Psoas muscle (tissue), 8 donors: Measurements from ENCODE around the gene TM7SF3. TPM values are rescaled to one million over a fixed set of nuclear protein-coding genes. Genes with fewer than 3 reads are reported as not detected.

Source experiments
- ATAC-seq, 4 donors: fragments of 200-7000 bp; cut with Tn5 transposase; one replicate each; pipeline ENCODE4 v1.9.1; 2020; ENCODE audit warnings: moderate library complexity in 3 of 4, mild to moderate bottlenecking in 2 of 4
- DNase-seq, 2 donors: peaks; one replicate each; pipeline ENCODE4 v3.0.0-alpha.2; 2020
- H3K27ac ChIP-seq: fragments of 200-600 bp; one replicate; pipeline ENCODE4 v1.8.0; 2022
- H3K27me3 ChIP-seq, 3 donors: fragments of 200-600 bp in 1 of 3; one replicate each; pipeline versions ENCODE4 v1.6.1 to v1.8.0; 2013 to 2022; ENCODE audit warnings: low read length in 2 of 3, mild to moderate bottlenecking in 2 of 3, moderate library complexity in 1 of 3; ENCODE audit not compliant: insufficient read depth in 3 of 3
- H3K36me3 ChIP-seq, 2 donors: fragments of 200-600 bp in 1 of 2; one replicate each; pipeline versions ENCODE4 v1.6.1 to v1.8.0; 2013 to 2022; ENCODE audit warnings: low read depth in 1 of 2, mild to moderate bottlenecking in 1 of 2, moderate library complexity in 1 of 2; ENCODE audit not compliant: insufficient read depth in 1 of 2
- H3K4me1 ChIP-seq: fragments of 200-600 bp; one replicate; pipeline ENCODE4 v1.8.0; 2022
- H3K4me3 ChIP-seq: fragments of 200-600 bp; one replicate; pipeline ENCODE4 v1.8.0; 2022; ENCODE audit warnings: mild to moderate bottlenecking
- H3K9me3 ChIP-seq: fragments of 200-600 bp; one replicate; pipeline ENCODE4 v1.8.0; 2022
- WGBS, 3 donors: extraction: QIAGEN DNeasy Blood & Tissue Kit; methylation state at CpG; one replicate each; pipeline versions ENCODE4 v1.1.6 to v1.1.7; 2013; 5-methylcytosine and 5-hydroxymethylcytosine counted together
- intact Hi-C, 2 donors: fragments of 100-400 bp; cut with DNase I; formaldehyde crosslinking; loops; one replicate each; pipeline versions ENCODE4 v1.11.0 to v1.14.2; 2022
- long read RNA-seq, 2 donors: library from polyadenylated mRNA; unstranded; transcript quantifications; one replicate each; pipeline ENCODE4 v2.0.0, GENCODE V29; 2021
- polyA plus RNA-seq, 3 donors: library from polyadenylated mRNA; stranded (reverse); fragments of 200-250 nt; gene quantifications; one replicate each; pipeline ENCODE4 v1.2.3, GENCODE V29; 2013
- total RNA-seq, 4 donors: library from RNA; stranded (reverse); fragmentation: NEBNext Ultra II Directional in 2 of 4; extraction: Animal tissue kit (Norgen Biotek cat#: 25700) in 2 of 4; gene quantifications; one replicate each; pipeline versions ENCODE4 v1.2.1 to v1.2.4, GENCODE V29; 2021 to 2023
- TF ChIP-seq, protein P1 (sequence below): fragments of 200-600 bp; IDR thresholded peaks from one replicate; pipeline ENCODE4 v1.8.0; 2022; ENCODE audit warnings: antibody characterized with exemption
- donor health status: healthy with polysubstance abuse.
- donor health status: DM: no; HTN: no; CAD: no; lungs with moderate emphysema.
- donor health status: Bipolar disorder and iron deficiency.
- donor health status: healthy.
- donor health status: DM: yes; HTN: yes; CAD: no.
- donor health status: DM: no; HTN: no; CAD: no.
- donor health status: DM: no; HTN: no; CAD: no.
- donor health status: DM: yes; HTN: yes; CAD: no.

TM7SF3 gene, protein sequence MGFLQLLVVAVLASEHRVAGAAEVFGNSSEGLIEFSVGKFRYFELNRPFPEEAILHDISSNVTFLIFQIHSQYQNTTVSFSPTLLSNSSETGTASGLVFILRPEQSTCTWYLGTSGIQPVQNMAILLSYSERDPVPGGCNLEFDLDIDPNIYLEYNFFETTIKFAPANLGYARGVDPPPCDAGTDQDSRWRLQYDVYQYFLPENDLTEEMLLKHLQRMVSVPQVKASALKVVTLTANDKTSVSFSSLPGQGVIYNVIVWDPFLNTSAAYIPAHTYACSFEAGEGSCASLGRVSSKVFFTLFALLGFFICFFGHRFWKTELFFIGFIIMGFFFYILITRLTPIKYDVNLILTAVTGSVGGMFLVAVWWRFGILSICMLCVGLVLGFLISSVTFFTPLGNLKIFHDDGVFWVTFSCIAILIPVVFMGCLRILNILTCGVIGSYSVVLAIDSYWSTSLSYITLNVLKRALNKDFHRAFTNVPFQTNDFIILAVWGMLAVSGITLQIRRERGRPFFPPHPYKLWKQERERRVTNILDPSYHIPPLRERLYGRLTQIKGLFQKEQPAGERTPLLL
- total RNA-seq = 10 to 100 TPM in 2 of 4 donors, 1 to 10 TPM in 2; 6.0 to 16.5 (median 10.2) TPM
- polyA plus RNA-seq = 10 to 100 TPM; 10.4 to 13.1 (median 12.7) TPM
- long read RNA-seq, donor 1, partial matches to known transcripts = 2 of 11 reads
- long read RNA-seq, donor 1, other reads (novel, unspliced or antisense) = 6 of 11 reads
- long read RNA-seq, donor 2, partial matches to known transcripts = 1 of 21 reads
- long read RNA-seq, donor 2, other reads (novel, unspliced or antisense) = 17 of 21 reads

DNA sequence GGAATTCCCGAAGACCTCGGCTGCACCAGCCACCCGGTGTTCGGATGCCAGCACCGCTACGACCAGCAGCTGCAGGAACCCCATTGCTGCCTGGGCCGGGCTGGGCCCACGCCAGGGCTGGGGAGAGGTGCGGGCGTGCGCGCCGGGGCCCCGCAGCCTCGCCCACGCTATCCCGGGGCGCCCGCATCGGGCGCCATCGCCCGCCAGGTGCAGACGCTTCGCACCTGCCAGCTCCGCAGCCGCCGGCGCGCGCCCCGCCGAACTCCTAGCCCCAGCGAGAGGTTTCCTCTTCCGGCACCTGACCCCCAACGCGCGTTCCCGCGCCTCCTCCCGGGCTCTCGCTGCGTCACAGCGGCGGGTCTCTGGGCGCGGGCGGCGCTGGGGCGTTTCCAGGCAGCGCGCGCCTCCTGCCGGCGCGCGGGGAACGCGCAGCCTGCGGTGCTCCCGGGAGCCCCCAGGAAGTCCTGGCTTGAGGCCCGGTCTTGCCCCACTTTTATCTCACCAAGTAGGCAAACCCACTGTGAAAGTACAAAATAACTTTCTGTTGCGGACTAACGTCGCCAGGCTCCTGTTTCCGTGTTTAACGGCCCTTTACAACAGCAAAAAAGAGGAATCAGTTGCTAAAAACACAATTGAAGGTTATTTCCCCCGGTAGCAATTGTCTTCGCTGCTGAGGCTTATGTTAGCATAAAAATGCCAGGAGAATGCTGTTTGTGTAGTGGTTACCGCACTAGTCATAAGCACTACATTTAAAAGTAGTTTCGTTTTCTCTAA is at the start of gene TM7SF3:
TM7SF3 (minus strand) TSS at position 300 of the 774 bp plus-strand sequence; CDS start at position 84, 216 bp downstream.
- ATAC-seq (peak; percentile 97 to 98 (median 97)), DNase-seq (peak; percentile 94 to 97)
- Histone ChIP-seq H3K27ac (peak within 1 kb of the TSS; percentile 90), H3K4me1 (peaks cover 19% of the 10 kb centered on the region), H3K27me3 (no peaks in the 10 kb centered on the region), H3K36me3 (no peaks in the 10 kb centered on the region), H3K9me3 (no peaks in the 10 kb centered on the region), H3K4me3 (peak within 1 kb of the TSS; percentile 86)
- TF ChIP-seq, protein P1, sequence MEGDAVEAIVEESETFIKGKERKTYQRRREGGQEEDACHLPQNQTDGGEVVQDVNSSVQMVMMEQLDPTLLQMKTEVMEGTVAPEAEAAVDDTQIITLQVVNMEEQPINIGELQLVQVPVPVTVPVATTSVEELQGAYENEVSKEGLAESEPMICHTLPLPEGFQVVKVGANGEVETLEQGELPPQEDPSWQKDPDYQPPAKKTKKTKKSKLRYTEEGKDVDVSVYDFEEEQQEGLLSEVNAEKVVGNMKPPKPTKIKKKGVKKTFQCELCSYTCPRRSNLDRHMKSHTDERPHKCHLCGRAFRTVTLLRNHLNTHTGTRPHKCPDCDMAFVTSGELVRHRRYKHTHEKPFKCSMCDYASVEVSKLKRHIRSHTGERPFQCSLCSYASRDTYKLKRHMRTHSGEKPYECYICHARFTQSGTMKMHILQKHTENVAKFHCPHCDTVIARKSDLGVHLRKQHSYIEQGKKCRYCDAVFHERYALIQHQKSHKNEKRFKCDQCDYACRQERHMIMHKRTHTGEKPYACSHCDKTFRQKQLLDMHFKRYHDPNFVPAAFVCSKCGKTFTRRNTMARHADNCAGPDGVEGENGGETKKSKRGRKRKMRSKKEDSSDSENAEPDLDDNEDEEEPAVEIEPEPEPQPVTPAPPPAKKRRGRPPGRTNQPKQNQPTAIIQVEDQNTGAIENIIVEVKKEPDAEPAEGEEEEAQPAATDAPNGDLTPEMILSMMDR = peak; percentile 96
- intact Hi-C loops = loop anchor here (2.0 to 10.0 kb wide), 3 partner anchors 75 to 301 kb away; partner anchors contain the start of gene FGFR1OP2 (in 2 of the 2)
- WGBS, 3 donors = 0 to 1% (median 1%) methylated on average over 52 to 71 of the region's 71 CpGs

DNA sequence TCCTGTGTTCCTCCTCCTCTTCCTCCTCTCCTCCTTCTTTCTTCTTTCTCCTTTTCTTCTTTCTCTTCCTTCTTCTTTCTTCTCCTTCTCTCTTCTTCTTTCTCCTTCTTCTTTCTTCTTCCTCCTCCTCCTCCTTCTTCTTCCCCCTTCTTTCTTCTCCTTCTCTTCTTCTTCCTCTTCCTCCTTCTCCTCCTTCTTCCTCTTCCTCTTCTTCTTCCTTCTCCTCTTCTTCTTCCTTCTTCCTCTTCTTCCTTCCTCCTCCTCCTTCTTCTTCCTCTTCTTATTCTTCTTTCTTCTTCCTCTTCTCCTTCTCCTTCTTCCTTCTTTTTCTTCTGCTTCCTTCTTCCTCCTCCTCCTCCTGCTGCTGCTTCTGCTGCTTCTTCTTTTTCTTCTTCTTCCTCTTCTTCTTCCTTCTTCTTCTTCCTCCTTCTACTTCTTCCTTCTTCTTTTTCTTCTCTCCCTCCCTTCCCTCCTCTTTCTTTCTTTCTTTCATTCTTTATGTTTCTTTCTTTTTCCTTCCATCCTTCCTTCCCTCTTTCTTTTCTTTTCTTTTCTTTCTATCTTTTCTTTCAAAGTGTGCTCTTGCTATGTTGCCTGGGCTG is 49.2 kb upstream of the TM7SF3 start:
- intact Hi-C loops = no loop called here
- H3K36me3 ChIP-seq = no peaks in the 10 kb centered on the region
- no peaks in the 10 kb centered on the region for H3K27me3 ChIP-seq
- no peak for ATAC-seq
- H3K4me1 ChIP-seq = no peaks in the 10 kb centered on the region
- TF ChIP-seq, protein P1 = no peak
- H3K4me3 ChIP-seq = no peak overlapping the region
- no peak for DNase-seq
- H3K9me3 ChIP-seq = no peaks in the 10 kb centered on the region
- H3K27ac ChIP-seq = no peak overlapping the region

DNA sequence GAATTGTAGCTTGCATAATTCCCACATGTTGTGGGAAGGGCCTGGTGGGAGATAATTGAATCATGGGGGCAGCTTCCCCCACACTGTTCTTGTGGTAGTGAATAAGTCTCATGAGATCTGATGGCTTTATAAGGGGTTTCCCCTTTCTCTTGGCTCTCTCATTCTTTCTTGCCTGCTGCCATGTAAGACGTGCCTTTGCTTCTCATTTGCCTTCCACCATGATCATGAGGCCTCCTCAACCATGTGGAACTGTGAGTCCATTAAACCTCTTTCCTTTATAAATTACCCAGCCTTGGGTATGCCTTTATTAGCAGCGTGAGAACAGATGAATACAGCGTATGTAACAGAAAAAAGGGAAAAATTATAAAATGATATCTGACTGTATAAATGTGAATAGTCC is 47.1 kb upstream of the TM7SF3 start:
- TF ChIP-seq, protein P1 = no peak
- no peaks in the 10 kb centered on the region for H3K27me3 ChIP-seq
- no peak overlapping the region for H3K27ac ChIP-seq
- ATAC-seq (no peak), DNase-seq (no peak)
- no peaks in the 10 kb centered on the region for H3K36me3 ChIP-seq
- H3K4me3 ChIP-seq = no peak overlapping the region
- H3K4me1 ChIP-seq = no peaks in the 10 kb centered on the region
- 83 to 91% (median 85%) methylated on average over 3 of the region's 3 CpGs for WGBS, 3 donors
- intact Hi-C loops = no loop called here
- H3K9me3 ChIP-seq = no peaks in the 10 kb centered on the region

DNA sequence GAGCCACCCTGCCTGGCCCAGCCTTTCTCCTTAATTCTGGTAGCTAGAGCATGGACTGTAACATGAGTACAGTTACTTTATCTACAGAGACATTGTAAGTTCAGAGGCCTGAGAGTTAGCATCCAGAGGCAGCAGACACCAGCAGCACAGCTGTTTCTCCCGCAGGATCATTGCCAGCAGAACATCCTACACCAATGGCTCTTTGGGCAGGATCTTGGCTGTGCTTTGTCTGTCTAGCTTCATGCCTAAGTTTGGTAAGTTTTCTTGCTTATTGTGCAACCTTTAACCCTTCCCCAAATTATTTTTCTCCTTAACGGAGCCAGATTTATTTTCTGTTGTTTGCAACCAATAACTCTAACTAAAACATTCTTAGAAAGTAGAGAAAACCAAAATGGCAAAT is 46.6 kb upstream of the TM7SF3 start:
- TF ChIP-seq, protein P1 = no peak
- H3K9me3 ChIP-seq = no peaks in the 10 kb centered on the region
- DNase-seq (no peak), ATAC-seq (no peak)
- H3K4me3 ChIP-seq = no peak overlapping the region
- H3K4me1 ChIP-seq = no peaks in the 10 kb centered on the region
- intact Hi-C loops = no loop called here
- H3K27me3 ChIP-seq = no peaks in the 10 kb centered on the region
- WGBS, 3 donors = 39 to 42% (median 40%) methylated on average over 2 of the region's 2 CpGs
- no peak overlapping the region for H3K27ac ChIP-seq
- H3K36me3 ChIP-seq = no peaks in the 10 kb centered on the region
